NB4 (cell line): Measurements from ENCODE around the gene APOL4.

Experiments used
- MAX ChIP-seq: IDR thresholded peaks from 2 replicates; pipeline ENCODE4 v1.6.1; 2011; ENCODE audit warnings: low read depth, low read length
- MYC ChIP-seq: IDR thresholded peaks from 2 replicates; pipeline ENCODE4 v1.6.1; 2011; ENCODE audit warnings: low read depth, low read length
- POLR2A ChIP-seq: IDR thresholded peaks from 2 replicates; pipeline ENCODE4 v1.6.1; 2011; ENCODE audit warnings: mild to moderate bottlenecking; ENCODE audit not compliant: insufficient read length; ENCODE audit errors: extremely low read depth
- TF ChIP-seq, protein P1 (sequence below): IDR thresholded peaks from one replicate; pipeline ENCODE4 v1.5.1; 2012; ENCODE audit warnings: low read depth, low read length

GRCh38 chr22:36152088-36152487 lies 49.5 kb downstream of the APOL4 start:
- TF ChIP-seq, protein P1, sequence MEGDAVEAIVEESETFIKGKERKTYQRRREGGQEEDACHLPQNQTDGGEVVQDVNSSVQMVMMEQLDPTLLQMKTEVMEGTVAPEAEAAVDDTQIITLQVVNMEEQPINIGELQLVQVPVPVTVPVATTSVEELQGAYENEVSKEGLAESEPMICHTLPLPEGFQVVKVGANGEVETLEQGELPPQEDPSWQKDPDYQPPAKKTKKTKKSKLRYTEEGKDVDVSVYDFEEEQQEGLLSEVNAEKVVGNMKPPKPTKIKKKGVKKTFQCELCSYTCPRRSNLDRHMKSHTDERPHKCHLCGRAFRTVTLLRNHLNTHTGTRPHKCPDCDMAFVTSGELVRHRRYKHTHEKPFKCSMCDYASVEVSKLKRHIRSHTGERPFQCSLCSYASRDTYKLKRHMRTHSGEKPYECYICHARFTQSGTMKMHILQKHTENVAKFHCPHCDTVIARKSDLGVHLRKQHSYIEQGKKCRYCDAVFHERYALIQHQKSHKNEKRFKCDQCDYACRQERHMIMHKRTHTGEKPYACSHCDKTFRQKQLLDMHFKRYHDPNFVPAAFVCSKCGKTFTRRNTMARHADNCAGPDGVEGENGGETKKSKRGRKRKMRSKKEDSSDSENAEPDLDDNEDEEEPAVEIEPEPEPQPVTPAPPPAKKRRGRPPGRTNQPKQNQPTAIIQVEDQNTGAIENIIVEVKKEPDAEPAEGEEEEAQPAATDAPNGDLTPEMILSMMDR: no peak
- TF ChIP-seq POLR2A (no peak), MAX (no peak), MYC (no peak)
